HuH-7.5 (cell line): Measurements from ENCODE around the gene SLC35B1.
"Not testable (repeated sequence)": the region's sequence is repeated elsewhere in the genome, so short reads cannot be mapped to it uniquely, and the experiment has no call there.

ENCODE experiments used
- DNase-seq: peaks from one replicate; pipeline ENCODE4 v3.0.0; 2011; ENCODE audit warnings: low spot score

The SLC35B1 gene

DNA sequence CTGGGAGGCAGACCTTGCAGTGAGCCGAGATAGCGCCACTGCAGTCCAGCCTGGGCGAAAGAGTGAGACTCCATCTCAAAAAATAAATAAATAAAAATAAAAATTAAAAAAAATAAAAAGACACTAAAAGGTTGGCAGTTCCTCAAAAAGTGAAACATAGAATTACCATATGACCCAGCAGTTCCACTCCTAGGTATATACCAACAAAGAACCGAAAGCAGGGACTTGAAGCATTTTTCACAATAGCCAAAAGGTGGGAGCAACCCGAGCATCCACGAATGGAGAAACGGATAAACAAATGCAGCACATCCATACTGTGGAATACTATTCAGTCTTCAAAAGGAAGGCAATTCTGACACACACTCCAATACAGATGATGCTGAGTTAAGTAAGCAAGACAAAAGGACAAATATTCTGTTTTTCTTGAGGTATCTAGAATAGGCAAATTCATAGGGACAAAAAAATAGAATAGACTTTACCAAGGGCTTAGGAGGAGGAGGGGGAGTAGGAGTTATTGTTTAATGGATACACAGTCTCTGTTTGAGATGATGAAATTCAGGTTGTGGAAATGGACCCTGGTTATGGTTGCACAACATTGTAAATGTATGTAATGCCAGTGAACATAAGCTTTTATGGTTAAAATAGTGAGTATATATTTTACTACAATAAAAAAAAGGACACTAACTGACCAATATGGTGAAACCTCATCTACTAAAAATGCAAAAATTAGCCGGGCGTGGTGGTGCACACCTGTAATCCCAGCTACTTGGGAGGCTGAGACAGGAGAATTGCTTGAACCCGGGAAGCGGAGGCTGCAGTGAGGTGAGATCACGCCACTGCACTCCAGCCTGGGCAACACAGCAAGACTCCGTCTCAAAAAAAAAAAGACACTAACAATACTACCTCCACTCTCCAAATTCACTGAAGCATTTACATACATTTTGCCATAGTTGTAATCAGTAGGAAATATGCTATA is 27.0 kb upstream of the SLC35B1 start:
- no peak for DNase-seq

DNA sequence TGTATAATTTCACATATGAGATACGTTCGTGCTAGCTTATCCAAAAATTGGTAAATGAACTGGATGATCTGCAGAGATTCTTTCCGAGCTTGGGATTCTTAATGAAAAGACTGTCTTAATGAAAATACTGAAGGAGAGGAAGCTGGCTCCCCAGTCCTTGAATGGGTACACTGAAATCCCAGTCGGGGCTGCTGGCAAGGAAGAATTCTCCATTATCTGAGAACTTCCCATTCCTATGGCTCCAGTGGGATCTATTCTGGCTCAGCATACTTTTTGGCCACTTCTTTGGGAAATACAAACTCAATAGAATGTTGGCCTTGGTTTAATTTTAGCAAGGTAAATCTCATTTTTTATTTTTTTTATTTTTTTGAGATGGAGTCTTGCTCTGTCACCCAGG is 23.7 kb upstream of the SLC35B1 start:
- no peak for DNase-seq

DNA sequence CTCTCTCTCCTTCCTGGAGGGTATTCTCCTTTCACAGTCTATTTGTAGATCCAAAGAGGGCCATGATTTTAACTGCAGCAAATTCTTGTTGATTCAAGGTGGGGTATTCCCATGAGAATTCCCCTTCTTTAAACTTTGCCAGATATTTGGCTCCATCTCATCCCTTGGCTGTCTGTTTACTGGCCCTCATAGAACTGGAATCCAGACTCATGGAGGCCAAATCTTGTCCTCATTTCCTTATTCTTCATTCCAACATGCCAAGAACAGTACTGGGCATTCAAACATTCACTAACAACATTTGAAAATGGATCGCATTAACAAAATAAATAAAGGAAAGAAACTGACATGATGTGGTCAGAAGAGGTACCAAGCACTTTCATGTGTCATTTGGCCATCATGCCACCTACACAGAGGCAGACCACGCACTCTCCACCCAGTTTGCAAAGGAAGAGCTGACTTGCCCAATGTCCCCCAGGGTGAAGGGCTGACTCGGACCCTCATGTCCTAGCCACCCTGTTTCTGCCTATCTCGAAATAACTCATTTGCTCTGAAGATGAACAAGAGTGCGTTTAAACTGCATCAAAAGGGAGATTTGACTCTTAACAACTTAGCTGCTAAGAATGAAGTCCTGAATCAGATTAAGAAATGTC is 23.1 kb upstream of the SLC35B1 start:
- no peak for DNase-seq

DNA sequence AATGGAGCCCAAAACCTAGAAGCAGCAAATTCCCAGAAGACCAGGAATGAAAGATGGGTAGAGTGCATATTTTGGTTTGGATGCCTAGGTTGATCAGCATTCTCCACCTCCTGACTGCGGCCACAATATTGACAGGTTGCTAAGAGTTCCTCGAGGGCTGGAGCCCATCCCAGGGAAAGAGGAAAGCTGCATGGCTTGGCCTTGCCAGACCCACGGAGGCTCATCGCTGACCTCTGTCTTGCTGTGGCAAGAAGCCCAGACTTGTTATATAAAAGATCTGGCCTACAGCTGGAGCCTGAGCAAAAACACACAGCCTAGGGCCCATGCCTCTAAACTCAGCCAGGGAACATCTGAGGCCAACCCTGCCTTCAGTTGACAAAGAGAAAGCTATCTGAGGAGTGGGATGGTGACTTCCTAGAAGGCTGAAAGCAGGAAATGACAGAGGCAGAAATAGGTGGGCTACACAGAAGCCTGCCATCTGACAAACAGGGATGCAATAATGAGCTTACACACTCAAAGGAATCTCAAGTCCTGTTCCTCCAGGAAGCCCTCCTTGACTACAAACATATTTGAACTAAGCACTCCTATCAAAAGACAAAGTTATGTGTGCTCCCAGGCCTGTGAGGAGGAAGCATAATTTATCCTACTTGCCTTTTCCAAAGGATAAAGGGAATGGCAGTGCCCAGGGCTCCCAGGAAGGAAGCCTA is 22.5 kb upstream of the SLC35B1 start:
- DNase-seq, result no peak

GRCh38 chr17:49729069-49729468 is 21.3 kb upstream of the SLC35B1 start:
- DNase-seq, result no peak

DNA sequence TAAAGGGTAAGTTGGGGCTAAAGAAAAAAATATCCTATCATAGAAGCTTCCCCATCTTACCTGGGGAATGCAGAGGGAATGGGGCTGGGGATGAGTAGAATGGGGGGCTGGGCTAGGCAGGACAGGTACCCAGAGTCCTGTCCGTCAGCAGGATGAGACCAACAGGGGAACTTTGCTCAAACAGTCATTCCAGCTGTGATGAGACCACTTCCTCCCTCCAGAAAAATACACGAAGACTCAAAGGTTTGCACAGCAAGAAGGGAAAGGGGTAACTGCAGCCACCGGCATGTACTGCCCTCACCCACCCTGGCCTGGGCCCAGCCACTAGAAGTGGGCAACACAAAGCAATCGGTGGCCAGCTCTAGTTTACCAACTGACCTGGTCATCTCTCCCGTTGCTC is 20.7 kb upstream of the SLC35B1 start:
- no peak for DNase-seq

DNA sequence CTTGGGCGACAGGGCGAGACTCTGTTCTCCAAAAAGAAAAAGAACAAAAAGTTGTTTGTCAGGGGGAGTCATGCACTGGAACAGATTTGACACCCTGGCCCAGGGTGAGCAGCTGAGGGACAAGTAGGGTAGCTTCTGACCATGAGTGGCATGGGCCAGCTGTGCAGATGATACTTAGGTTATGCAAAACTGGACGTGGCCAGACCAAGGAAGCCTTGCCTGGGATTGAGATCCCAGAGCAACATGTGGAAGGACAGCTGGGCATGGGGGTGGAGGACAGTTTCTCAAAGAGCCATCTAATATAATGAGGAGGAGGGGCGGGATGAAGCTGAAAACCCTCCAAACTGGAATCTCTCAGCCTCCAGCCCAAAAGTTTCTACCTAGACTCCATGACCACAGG is 19.6 kb upstream of the SLC35B1 start:
- no peak for DNase-seq

- DNase-seq, result no peak
Observed at GRCh38 chr17:49725452-49726130, 17.8 kb upstream of the SLC35B1 start.

DNA sequence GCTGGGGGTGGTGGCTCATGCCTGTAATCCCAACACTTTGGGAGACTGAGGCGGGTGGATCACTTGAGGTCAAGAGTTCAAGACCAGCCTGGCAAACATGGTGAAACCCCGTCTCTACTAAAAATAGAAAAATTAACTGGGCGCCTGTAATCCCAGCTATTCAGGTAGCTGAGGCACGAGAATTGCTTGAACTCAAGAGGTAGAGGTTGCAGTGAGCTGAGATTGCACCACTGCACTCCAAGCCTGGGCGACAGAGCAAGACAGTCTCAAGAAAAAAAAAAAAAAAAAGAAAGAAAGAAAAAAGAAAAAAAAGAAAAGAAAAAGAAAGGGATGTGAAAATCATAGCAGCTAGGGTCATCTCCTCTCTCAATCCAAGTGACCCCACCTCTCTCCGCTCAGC is 16.8 kb upstream of the SLC35B1 start:
- DNase-seq, result not testable (repeated sequence)

GRCh38 chr17:49723423-49723822 is 15.7 kb upstream of the SLC35B1 start:
- DNase-seq, result no peak

GRCh38 chr17:49722066-49722465 is 14.3 kb upstream of the SLC35B1 start:
- DNase-seq, result no peak

DNA sequence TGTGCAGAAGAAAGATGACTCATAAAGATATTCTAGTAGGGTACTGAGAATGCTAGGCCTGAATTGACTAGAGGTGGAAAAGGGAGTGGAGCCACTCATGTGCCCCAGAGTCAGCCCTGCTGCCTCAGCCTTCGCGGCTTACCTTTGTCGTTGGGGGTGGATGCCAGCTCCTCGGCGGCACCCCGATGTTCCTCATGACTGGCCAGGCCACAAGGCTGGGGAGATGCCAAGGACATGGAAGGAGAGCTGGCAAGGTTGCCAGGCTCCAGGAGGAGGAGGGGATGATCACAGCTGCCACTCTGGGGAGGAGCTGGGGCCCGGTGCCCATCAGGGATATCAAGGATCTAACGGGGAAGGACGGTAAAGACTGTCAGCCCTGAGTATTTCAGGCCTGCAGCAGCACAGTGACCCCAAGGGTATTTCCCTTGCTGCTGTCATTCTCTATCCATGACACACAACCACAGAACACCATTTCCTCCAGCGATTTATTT is 9.7 kb upstream of the SLC35B1 start:
- DNase-seq, result no peak

GRCh38 chr17:49716668-49717364 is 9.1 kb upstream of the SLC35B1 start:
- DNase-seq, result no peak

GRCh38 chr17:49715717-49716279 is 8.0 kb upstream of the SLC35B1 start:
- DNase-seq, result no peak

DNA sequence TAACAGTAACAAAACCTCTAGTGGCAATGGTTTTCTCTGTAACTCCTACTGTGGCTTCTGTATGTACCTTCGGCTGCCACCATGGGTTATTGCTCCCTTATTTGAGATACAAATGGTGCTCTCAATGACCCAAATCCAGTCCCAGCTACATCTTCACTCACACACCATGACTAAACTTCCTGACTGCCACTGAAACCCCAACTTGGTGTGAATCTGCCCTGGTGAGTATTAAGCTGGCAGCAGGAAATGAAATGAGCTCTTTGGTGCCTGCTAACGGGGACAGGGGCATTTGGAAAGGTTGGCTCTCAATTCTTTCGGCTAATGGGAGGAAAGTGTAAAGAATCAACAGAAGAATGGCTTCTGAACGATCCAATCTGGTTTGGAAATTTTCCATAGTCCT is 7.5 kb upstream of the SLC35B1 start:
- no peak for DNase-seq

- DNase-seq, result no peak
Observed at GRCh38 chr17:49708515-49709183, 885 bp upstream of the SLC35B1 start.

GRCh38 chr17:49707246-49707607 is 537 bp downstream of the SLC35B1 start:
- no peak for DNase-seq

GRCh38 chr17:49705254-49705653 is 2.5 kb downstream of the SLC35B1 start:
- DNase-seq, result no peak

- DNase-seq, result peak; percentile 49
Observed at GRCh38 chr17:49703557-49704277, 4.0 kb downstream of the SLC35B1 start.

GRCh38 chr17:49700960-49701359 is 6.8 kb downstream of the SLC35B1 start:
- no peak for DNase-seq
